GM21619 (cell line): ENCODE results near the gene NOC2L.
"Not testable (repeated sequence)": the region's sequence is repeated elsewhere in the genome, so short reads cannot be mapped to it uniquely, and the experiment has no call there.

Experiments
- ATAC-seq: cut with Tn5 transposase; IDR thresholded peaks from one replicate; pipeline ENCODE4 v1.9.1; 2021; ENCODE audit not compliant: unreplicated experiment

NOC2L gene

DNA sequence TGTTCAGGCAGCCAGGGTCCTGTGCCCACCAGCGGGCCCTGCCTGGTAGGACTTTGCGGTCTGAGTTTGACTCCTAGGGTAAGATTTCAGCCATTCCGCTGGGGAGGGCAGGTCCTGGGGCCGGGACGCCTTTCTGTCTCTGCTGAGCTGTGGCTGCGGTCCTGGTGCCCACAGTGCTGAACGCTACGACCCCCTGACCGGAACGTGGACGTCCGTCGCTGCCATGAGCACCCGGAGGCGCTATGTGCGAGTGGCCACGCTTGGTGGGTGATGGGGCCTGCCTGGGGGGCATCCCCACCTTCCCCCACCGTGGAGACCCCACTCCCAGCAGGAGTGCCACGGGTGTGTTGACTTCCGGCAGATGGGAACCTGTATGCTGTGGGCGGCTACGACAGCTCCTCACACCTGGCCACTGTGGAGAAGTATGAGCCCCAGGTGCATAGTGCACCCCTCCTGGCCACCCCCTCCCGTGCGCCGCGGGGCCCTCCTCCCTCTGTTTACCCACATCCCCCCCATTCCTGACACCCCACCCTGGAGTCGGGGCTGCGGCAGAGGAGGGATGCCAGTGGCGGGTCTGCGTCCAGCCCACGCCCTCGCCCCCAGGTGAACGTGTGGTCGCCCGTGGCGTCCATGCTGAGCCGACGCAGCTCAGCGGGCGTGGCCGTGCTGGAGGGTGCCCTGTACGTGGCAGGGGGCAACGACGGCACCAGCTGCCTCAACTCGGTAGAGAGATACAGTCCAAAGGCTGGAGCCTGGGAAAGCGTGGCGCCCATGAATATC lies 4.9 kb upstream of the NOC2L start:
- no peak for ATAC-seq

- no peak for ATAC-seq
Observed at GRCh38 chr1:963301-963651, 4.2 kb upstream of the NOC2L start.

GRCh38 chr1:962381-963300 lies 3.6 kb upstream of the NOC2L start:
- no peak for ATAC-seq

DNA sequence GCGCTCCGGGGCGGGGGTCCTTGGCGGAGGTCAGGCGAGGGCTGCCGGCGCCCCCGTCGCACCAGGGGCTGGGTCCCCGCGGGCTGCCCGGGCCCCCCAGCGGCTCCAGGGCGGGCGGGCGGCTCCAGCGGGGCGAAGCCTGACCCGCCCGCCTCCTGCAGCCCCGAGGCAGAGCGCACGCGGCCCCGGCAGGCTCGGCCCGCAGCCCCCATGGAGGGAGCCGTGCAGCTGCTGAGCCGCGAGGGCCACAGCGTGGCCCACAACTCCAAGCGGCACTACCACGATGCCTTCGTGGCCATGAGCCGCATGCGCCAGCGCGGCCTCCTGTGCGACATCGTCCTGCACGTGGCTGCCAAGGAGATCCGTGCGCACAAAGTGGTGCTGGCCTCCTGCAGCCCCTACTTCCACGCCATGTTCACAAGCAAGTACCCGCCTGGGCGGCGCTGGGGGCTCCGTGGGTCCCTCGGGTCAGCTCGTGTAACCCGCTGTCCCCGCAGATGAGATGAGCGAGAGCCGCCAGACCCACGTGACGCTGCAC lies 2.1 kb upstream of the NOC2L start:
- no peak for ATAC-seq

DNA sequence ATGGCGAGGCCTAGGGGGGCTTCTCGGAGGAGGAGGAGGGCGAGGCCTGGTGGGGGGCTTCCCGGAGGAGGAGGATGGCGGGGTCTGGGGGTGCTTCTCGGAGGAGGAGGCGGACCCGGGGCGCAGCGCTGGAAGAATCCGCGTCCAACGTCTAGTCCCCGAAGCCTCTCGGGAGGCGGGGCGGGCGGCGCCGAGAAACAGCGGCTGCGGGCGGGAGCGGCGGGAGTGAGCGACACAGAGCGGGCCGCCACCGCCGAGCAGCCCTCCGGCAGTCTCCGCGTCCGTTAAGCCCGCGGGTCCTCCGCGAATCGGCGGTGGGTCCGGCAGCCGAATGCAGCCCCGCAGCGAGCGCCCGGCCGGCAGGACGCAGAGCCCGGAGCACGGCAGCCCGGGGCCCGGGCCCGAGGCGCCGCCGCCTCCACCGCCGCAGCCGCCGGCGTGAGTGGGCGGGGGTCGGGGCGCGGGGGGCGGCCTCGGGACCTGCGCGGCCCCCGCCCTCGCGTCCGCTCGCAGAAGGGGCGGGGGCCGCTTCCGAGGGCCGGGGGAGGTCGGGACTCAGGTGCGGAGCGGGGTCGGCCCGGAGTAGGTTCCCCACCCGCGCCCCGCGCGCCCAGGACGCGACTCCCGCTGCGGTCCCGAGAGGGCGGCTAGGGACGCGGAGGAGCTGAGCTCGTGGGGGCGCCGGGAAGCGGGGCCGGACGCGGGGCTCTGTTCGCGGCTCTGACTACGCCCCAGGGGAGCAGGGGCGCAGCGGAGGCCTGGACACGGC lies 1.5 kb upstream of the NOC2L start, which contains the start of gene KLHL17:
Gene KLHL17 (plus strand): TSS at position 222 of the 769 bp plus-strand sequence. CDS start 110 bp downstream, at position 332.
- no peak for ATAC-seq

DNA sequence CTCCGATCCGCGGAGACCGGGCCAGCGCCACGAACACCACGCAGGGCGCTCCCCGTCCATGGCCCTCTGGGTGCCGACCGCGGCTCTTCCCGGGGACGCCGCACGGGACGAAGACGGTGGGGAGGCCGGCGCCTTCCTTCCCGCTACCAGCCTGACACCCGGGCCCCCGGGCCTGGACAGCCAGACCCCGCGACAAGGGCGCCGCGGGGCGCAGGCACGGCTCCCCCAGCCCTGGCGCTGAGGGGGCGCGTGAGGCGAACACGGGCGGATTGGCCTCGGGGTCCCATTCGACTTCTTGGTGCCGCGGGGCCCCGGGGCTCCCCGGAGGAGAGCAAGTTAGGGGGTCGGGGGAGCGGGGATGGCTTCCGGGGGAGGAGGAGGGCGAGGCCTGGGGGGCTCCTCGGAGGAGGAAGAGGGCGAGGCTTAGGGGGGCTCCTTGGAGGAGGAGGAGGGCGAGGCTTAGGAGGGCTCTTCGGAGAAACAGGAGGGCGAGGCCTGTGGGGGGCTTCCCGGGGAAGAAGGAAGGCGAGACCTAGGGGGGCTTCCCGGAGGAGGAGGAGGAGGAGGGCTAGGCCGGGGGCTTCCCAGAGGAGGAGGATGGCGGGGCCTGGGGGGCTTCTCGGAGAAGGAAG lies 791 bp upstream of the NOC2L start:
- no peak for ATAC-seq

DNA sequence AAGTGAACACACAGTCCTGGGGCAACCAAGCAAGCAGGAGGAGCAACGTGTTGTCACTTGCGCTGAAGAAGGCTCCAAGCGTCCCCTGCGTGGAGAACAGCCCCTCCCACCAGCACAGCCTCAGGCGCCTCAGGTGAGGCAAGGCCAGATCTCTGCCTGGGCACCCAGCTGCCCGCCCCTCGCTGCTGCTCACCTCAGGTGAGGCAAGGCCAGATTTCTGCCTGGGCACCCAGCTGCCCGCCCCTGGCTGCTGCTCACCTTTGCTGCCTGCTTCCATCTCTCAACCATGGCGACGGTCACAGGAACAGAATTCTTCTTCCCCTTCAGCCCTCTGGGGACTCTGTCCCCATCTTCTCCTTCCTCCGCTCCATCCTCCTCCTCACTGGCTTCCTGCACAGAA lies 2.4 kb downstream of the NOC2L start:
- no peak for ATAC-seq

DNA sequence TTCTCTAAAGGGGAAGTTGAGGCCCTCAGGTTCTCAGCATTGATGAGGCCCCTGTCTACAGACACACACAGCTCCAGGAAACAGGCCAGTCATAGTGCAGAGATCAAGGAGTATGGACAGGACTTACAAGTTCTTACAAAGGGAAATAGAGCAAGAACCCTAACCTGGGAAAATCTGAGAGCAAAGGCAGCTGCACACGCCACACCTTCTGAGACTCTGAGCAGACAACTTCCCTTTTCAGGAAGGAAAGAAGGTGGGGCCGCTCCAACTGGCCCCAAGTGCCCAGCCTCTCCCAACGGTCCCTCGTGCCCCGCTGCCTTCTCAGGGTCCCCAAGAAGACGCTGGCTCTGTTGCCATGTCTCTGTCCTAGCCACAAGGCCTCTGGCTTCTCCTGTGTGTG lies 3.6 kb downstream of the NOC2L start:
- no peak for ATAC-seq

- no peak for ATAC-seq
Observed at GRCh38 chr1:954927-955326, 4.1 kb downstream of the NOC2L start.

DNA sequence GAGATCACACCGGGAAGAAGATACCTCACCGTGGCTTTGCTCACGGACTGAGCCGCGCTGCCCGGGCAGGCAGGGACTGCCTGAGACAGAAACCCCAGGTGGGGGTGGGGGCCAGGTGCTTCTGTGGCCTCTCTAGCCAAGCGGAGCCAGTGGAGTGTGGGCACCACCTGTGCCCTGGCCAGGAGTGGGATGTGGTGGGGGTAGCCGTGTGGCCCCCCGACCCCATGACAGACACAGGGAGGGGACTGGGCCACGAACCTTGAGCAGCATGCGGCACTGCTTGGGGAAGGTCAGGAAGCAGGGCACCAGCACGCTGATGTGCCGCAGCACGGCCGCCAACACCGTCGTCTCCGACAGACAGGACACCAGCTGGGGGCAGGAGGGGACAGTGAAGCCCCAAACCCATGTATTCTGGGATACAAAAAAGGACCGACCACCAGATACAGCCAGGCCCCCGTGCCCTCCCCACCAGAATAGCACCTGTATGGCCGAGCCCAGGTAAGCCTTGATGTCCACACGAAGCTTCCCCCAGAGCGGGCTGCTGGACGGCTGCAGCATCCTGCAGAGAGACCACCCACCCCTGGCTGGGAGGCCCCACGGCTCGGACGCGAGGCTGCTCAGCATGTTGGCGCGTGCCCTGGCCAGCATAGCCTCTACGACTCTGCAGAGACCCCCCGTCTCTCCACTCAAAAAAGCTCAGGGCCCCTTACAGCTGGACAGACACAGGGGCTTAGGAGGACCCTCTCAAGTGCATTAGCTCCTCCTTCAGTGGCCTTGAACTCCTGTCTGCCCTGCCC lies 5.3 kb downstream of the NOC2L start:
- no peak for ATAC-seq

- ATAC-seq, result no peak
Observed at GRCh38 chr1:952603-953002, 6.5 kb downstream of the NOC2L start.

- no peak for ATAC-seq
Observed at GRCh38 chr1:952201-952600, 6.9 kb downstream of the NOC2L start.

- no peak for ATAC-seq
Observed at GRCh38 chr1:951364-951763, 7.7 kb downstream of the NOC2L start.

GRCh38 chr1:950881-951280 lies 8.2 kb downstream of the NOC2L start:
- ATAC-seq, result no peak

GRCh38 chr1:950268-950667 lies 8.8 kb downstream of the NOC2L start:
- no peak for ATAC-seq

DNA sequence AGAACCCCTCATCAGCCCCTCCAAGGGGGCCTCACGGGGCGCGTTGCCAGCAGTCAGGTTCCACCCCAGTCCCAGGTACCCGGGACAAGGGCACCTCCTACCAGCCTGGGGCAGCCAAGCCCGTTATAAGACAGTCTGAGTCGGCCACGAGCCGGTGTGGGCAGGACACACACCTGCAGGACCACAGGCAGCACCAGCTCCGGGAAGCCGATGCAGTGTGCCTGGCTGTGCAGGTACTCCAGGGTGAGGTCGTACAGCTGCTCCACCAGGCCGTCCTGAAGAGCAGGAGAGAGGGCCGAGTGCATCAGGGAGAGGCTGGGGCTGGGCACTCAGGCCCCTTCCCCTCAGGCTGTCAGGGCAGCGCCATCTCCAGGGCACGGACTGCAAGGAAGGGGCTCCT lies 11.1 kb downstream of the NOC2L start:
- no peak for ATAC-seq

DNA sequence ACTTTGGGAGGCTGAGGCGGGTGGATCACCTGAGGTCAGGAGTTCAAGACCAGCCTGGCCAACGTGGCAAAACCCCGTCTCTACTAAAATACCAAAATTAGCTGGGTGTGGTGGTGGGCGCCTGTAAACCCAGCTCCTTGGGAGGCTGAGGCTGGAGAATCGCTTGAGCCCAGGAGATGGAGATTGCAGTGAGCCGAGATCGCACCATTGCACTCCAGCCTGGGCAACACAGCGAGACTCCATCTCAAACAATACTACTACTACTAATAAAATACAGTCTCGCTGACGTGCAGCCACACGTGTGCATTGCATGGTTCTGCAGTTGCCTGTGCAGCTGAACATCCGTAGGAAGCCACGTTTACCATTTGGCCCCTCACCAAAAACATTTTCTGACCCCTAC lies 12.2 kb downstream of the NOC2L start:
- not testable (repeated sequence) for ATAC-seq

DNA sequence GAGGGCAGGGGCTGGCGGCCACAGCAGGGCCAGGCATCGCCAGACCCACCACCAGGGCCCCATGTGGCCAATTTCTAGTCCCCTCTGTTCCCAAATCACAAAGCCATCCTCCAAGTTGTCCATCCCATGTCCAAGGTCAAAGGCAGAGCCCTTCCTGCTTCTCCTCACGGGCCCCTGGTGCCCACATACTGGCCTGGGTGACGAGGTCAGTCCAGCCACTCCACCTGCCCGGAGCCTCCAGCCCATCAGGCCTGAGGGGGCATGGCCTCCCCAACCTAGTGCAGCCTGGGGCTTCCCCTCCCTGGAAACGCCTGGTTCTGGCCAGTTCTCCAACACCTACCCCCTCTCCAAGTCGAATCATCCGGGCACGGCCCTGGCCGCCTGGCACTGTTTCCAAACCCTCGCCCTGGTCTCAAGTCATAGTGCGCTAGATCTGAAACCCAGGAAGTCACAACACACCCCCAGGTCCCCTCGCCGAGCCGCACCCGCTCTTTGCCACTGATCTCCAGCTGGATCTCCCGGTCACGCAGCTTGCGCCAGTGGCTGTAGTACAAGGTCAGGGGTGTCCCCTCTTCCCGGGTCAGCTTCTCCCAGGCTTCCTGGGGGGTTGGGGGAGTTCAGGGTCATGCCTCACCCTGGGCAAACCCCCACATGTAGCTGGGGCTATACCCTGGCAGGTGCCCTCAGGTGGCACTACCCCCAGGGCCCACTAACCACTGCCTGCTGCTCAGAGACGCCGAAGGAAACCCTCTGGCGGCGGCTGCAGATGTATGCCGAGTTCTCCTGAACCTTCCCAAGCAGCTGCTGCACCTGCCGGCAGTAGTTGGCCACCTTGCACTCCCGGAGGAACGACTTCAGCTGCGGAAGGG lies 13.1 kb downstream of the NOC2L start:
- no peak for ATAC-seq
